ENCODE data around the gene SAT2.
"Not testable (repeated sequence)": the region's sequence is repeated elsewhere in the genome, so short reads cannot be mapped to it uniquely, and the experiment has no call there.

Gene SAT2

GRCh38 chr17:7633093-7633492, 5.5 kb upstream of the SAT2 start:
- DNase-seq = no peak

GRCh38 chr17:7632492-7632894, 4.9 kb upstream of the SAT2 start:
- DNase-seq = peak; percentile 70

- DNase-seq = peak; percentile 41
Measured at GRCh38 chr17:7631398-7632380, 4.1 kb upstream of the SAT2 start.

- no peak for DNase-seq
Measured at GRCh38 chr17:7629939-7630571, 2.4 kb upstream of the SAT2 start, which contains the start of gene SHBG. SHBG (plus strand) TSS chr17:7630135; CDS start chr17:7630173, 38 bp downstream.

GRCh38 chr17:7626956-7627249, 718 bp downstream of the SAT2 start:
- DNase-seq = no peak

- DNase-seq = no peak
Measured at GRCh38 chr17:7626307-7626706, 1.3 kb downstream of the SAT2 start.

GRCh38 chr17:7625749-7626148, 1.9 kb downstream of the SAT2 start:
- DNase-seq = not testable (repeated sequence)

GRCh38 chr17:7623661-7624060, 4.0 kb downstream of the SAT2 start:
- DNase-seq = no peak

- no peak for DNase-seq
Measured at GRCh38 chr17:7620835-7621234, 6.8 kb downstream of the SAT2 start.

- no peak for DNase-seq
Measured at GRCh38 chr17:7618608-7619007, 9.0 kb downstream of the SAT2 start.

GRCh38 chr17:7615265-7615747, 12.3 kb downstream of the SAT2 start:
- DNase-seq = no peak

- DNase-seq = peak; percentile 100
Measured at GRCh38 chr17:7614425-7615264, 13.0 kb downstream of the SAT2 start, which contains the start of gene FXR2. FXR2 (minus strand) TSS chr17:7614897; CDS start chr17:7614532, 365 bp downstream.

GRCh38 chr17:7613769-7614424, 13.7 kb downstream of the SAT2 start:
- no peak for DNase-seq

- DNase-seq = no peak
Measured at GRCh38 chr17:7612294-7612640, 15.4 kb downstream of the SAT2 start.

- DNase-seq = no peak
Measured at GRCh38 chr17:7611635-7612293, 15.9 kb downstream of the SAT2 start.

- DNase-seq = no peak
Measured at GRCh38 chr17:7610641-7611040, 17.0 kb downstream of the SAT2 start.

GRCh38 chr17:7606280-7606679, 21.3 kb downstream of the SAT2 start:
- no peak for DNase-seq

GRCh38 chr17:7597561-7597960, 30.1 kb downstream of the SAT2 start:
- DNase-seq = not testable (repeated sequence)

- no peak for DNase-seq
Measured at GRCh38 chr17:7593296-7593695, 34.3 kb downstream of the SAT2 start.

GRCh38 chr17:7592422-7593021, 35.1 kb downstream of the SAT2 start:
- DNase-seq = no peak

GRCh38 chr17:7591596-7591995, 36.0 kb downstream of the SAT2 start:
- DNase-seq = no peak

GRCh38 chr17:7590743-7591142, 36.9 kb downstream of the SAT2 start:
- DNase-seq = peak; percentile 41

Measured in DMS53 (cell line).